ENCODE measurements around the gene MEIS2. TPM values are rescaled to one million over a fixed set of nuclear protein-coding genes. Genes with fewer than 3 reads are reported as not detected.

The MEIS2 gene
- total and polyA plus RNA-seq, 4 donors = 40.1 to 119 (median 72.0) TPM

- no peaks in the 10 kb centered on the region for H3K36me3 ChIP-seq (ENCODE audit: control insufficient read depth, insufficient read depth, low read length)
- DNase-seq (ENCODE audit: low read depth in 4 of 6, low spot score in 6 of 6) = peak in 1 of 6 donors; percentile 74
- no peak overlapping the region for H3K27ac ChIP-seq (ENCODE audit: low read depth, low read length)
- peaks cover 88% of the 10 kb centered on the region for H3K27me3 ChIP-seq (ENCODE audit: control insufficient read depth, insufficient read depth, low read length)
- H3K4me1 ChIP-seq (ENCODE audit: control insufficient read depth, insufficient read depth, low read length) = peaks cover 21% of the 10 kb centered on the region
- 47% methylated on average over 1 of the region's 10 CpGs for WGBS (ENCODE audit: insufficient coverage)
- no peak overlapping the region for H3K4me3 ChIP-seq (ENCODE audit: low read depth, low read length)
- no peaks in the 10 kb centered on the region for H3K9me3 ChIP-seq (ENCODE audit: control insufficient read depth, insufficient read depth, low read length)
These were observed 7.5 kb upstream of the MEIS2 start for GRCh38 chr15:37107744-37108380.

- WGBS (ENCODE audit: insufficient coverage) = no CpG with 5 or more reads among the region's 25 CpGs
- DNase-seq (ENCODE audit: low read depth in 4 of 6, low spot score in 6 of 6) = peak in 2 of 6 donors; percentile 65 to 78
- Histone ChIP-seq H3K4me3 (ENCODE audit: low read depth, low read length) (no peak overlapping the region), H3K36me3 (ENCODE audit: control insufficient read depth, insufficient read depth, low read length) (no peaks in the 10 kb centered on the region), H3K27ac (ENCODE audit: low read depth, low read length) (peak overlapping the region; percentile 45), H3K27me3 (ENCODE audit: control insufficient read depth, insufficient read depth, low read length) (peaks cover 94% of the 10 kb centered on the region), H3K9me3 (ENCODE audit: control insufficient read depth, insufficient read depth, low read length) (no peaks in the 10 kb centered on the region), H3K4me1 (ENCODE audit: control insufficient read depth, insufficient read depth, low read length) (peaks cover 24% of the 10 kb centered on the region)
These were observed 6.9 kb upstream of the MEIS2 start for GRCh38 chr15:37107071-37107743.

- H3K27ac ChIP-seq (ENCODE audit: low read depth, low read length) = peak overlapping the region; percentile 78
- H3K27me3 ChIP-seq (ENCODE audit: control insufficient read depth, insufficient read depth, low read length) = peaks cover 93% of the 10 kb centered on the region
- DNase-seq (ENCODE audit: low read depth in 4 of 6, low spot score in 6 of 6) = peak in 3 of 6 donors; percentile 68 to 95 (median 93)
- peak overlapping the region; percentile 35 for H3K4me3 ChIP-seq (ENCODE audit: low read depth, low read length)
- peaks cover 28% of the 10 kb centered on the region for H3K4me1 ChIP-seq (ENCODE audit: control insufficient read depth, insufficient read depth, low read length)
- H3K9me3 ChIP-seq (ENCODE audit: control insufficient read depth, insufficient read depth, low read length) = no peaks in the 10 kb centered on the region
- H3K36me3 ChIP-seq (ENCODE audit: control insufficient read depth, insufficient read depth, low read length) = no peaks in the 10 kb centered on the region
- under 1% methylated on average over 17 of the region's 23 CpGs for WGBS (ENCODE audit: insufficient coverage)
These were observed 6.2 kb upstream of the MEIS2 start for GRCh38 chr15:37106490-37107001.

GRCh38 chr15:37105889-37106288 lies 5.5 kb upstream of the MEIS2 start:
- H3K4me3 ChIP-seq (ENCODE audit: low read depth, low read length) = peak overlapping the region; percentile 11
- peak overlapping the region; percentile 78 for H3K27ac ChIP-seq (ENCODE audit: low read depth, low read length)
- peaks cover 31% of the 10 kb centered on the region for H3K4me1 ChIP-seq (ENCODE audit: control insufficient read depth, insufficient read depth, low read length)
- peaks cover 91% of the 10 kb centered on the region for H3K27me3 ChIP-seq (ENCODE audit: control insufficient read depth, insufficient read depth, low read length)
- no peaks in the 10 kb centered on the region for H3K9me3 ChIP-seq (ENCODE audit: control insufficient read depth, insufficient read depth, low read length)
- DNase-seq (ENCODE audit: low read depth in 4 of 6, low spot score in 6 of 6) = peak in 2 of 6 donors; percentile 49 to 64
- WGBS (ENCODE audit: insufficient coverage) = 36% methylated on average over 1 of the region's 5 CpGs
- no peaks in the 10 kb centered on the region for H3K36me3 ChIP-seq (ENCODE audit: control insufficient read depth, insufficient read depth, low read length)

- no CpG with 5 or more reads among the region's 2 CpGs for WGBS (ENCODE audit: insufficient coverage)
- no peaks in the 10 kb centered on the region for H3K36me3 ChIP-seq (ENCODE audit: control insufficient read depth, insufficient read depth, low read length)
- H3K9me3 ChIP-seq (ENCODE audit: control insufficient read depth, insufficient read depth, low read length) = no peaks in the 10 kb centered on the region
- H3K4me3 ChIP-seq (ENCODE audit: low read depth, low read length) = peak overlapping the region; percentile 12
- peak in 2 of 6 donors; percentile 57 to 65 for DNase-seq (ENCODE audit: low read depth in 4 of 6, low spot score in 6 of 6)
- H3K27me3 ChIP-seq (ENCODE audit: control insufficient read depth, insufficient read depth, low read length) = peaks cover 89% of the 10 kb centered on the region
- H3K27ac ChIP-seq (ENCODE audit: low read depth, low read length) = peak overlapping the region; percentile 73
- peaks cover 26% of the 10 kb centered on the region for H3K4me1 ChIP-seq (ENCODE audit: control insufficient read depth, insufficient read depth, low read length)
These were observed 4.7 kb upstream of the MEIS2 start for GRCh38 chr15:37105029-37105428.

- H3K36me3 ChIP-seq (ENCODE audit: control insufficient read depth, insufficient read depth, low read length) = no peaks in the 10 kb centered on the region
- peak overlapping the region; percentile 73 for H3K27ac ChIP-seq (ENCODE audit: low read depth, low read length)
- H3K4me3 ChIP-seq (ENCODE audit: low read depth, low read length) = peak overlapping the region; percentile 93
- WGBS (ENCODE audit: insufficient coverage) = 17% methylated on average over 8 of the region's 12 CpGs
- peaks cover 27% of the 10 kb centered on the region for H3K4me1 ChIP-seq (ENCODE audit: control insufficient read depth, insufficient read depth, low read length)
- peak in 2 of 6 donors; percentile 65 to 82 for DNase-seq (ENCODE audit: low read depth in 4 of 6, low spot score in 6 of 6)
- H3K27me3 ChIP-seq (ENCODE audit: control insufficient read depth, insufficient read depth, low read length) = peaks cover 89% of the 10 kb centered on the region
- no peaks in the 10 kb centered on the region for H3K9me3 ChIP-seq (ENCODE audit: control insufficient read depth, insufficient read depth, low read length)
These were observed 4.2 kb upstream of the MEIS2 start for GRCh38 chr15:37104424-37104981.

- Histone ChIP-seq H3K36me3 (ENCODE audit: control insufficient read depth, insufficient read depth, low read length) (no peaks in the 10 kb centered on the region), H3K9me3 (ENCODE audit: control insufficient read depth, insufficient read depth, low read length) (no peaks in the 10 kb centered on the region), H3K4me1 (ENCODE audit: control insufficient read depth, insufficient read depth, low read length) (peaks cover 26% of the 10 kb centered on the region), H3K4me3 (ENCODE audit: low read depth, low read length) (peak overlapping the region; percentile 93), H3K27me3 (ENCODE audit: control insufficient read depth, insufficient read depth, low read length) (peaks cover 87% of the 10 kb centered on the region), H3K27ac (ENCODE audit: low read depth, low read length) (peak overlapping the region; percentile 73)
- peak in 1 of 6 donors; percentile 24 for DNase-seq (ENCODE audit: low read depth in 4 of 6, low spot score in 6 of 6)
- WGBS (ENCODE audit: insufficient coverage) = 19% methylated on average over 7 of the region's 27 CpGs
These were observed 3.4 kb upstream of the MEIS2 start for GRCh38 chr15:37103475-37104423.

GRCh38 chr15:37103163-37103435 lies 2.8 kb upstream of the MEIS2 start:
- no peaks in the 10 kb centered on the region for H3K36me3 ChIP-seq (ENCODE audit: control insufficient read depth, insufficient read depth, low read length)
- no peaks in the 10 kb centered on the region for H3K9me3 ChIP-seq (ENCODE audit: control insufficient read depth, insufficient read depth, low read length)
- no CpG with 5 or more reads among the region's 2 CpGs for WGBS (ENCODE audit: insufficient coverage)
- DNase-seq (ENCODE audit: low read depth in 4 of 6, low spot score in 6 of 6) = peak in 1 of 6 donors; percentile 59
- peaks cover 32% of the 10 kb centered on the region for H3K4me1 ChIP-seq (ENCODE audit: control insufficient read depth, insufficient read depth, low read length)
- peak overlapping the region; percentile 93 for H3K4me3 ChIP-seq (ENCODE audit: low read depth, low read length)
- peaks cover 87% of the 10 kb centered on the region for H3K27me3 ChIP-seq (ENCODE audit: control insufficient read depth, insufficient read depth, low read length)
- peak overlapping the region; percentile 98 for H3K27ac ChIP-seq (ENCODE audit: low read depth, low read length)
